GM12878 (cell line): ENCODE results near the gene CLN6. TPM values are rescaled to one million over a fixed set of nuclear protein-coding genes. Genes with fewer than 3 reads are reported as not detected.

Experiments
- ATAC-seq: fragments of 200-7000 bp; cut with Tn5 transposase; 3 replicates; pipeline ENCODE4 v1.9.1; 2020; ENCODE audit warnings: mild to moderate bottlenecking, moderate library complexity
- BruUV-seq: library from RNA; stranded (reverse); fragments of 400-500 nt; replicated peaks from 2 replicates; lab custom pipeline; 2021; lab: Mats Ljungman, UMichigan
- CTCF ChIA-PET: fragments of 300-600 bp; sonication (Branson Sonifier 250); formaldehyde crosslinking; extraction: SDS; loops from one replicate; lab custom pipeline; 2021; ENCODE audit warnings: inconsistent platforms; lab: Yijun Ruan, JAX
- POLR2A ChIA-PET: fragments of 350-600 bp; formaldehyde crosslinking; extraction: SDS; loops from one replicate; lab custom pipeline; 2021; ENCODE audit warnings: inconsistent platforms; lab: Charles Lee
- RAD21 ChIA-PET: fragments of 300-600 bp; sonication (Branson Sonifier 250); formaldehyde crosslinking; loops from one replicate; lab custom pipeline; 2023; ENCODE audit warnings: antibody characterized with exemption; ENCODE audit not compliant: unreplicated experiment; lab: Charles Lee
- SMC1A ChIA-PET: fragments of 300-600 bp; sonication (Branson Sonifier 250); formaldehyde crosslinking; loops from one replicate; lab custom pipeline; 2023; ENCODE audit not compliant: unreplicated experiment, uncharacterized antibody; lab: Charles Lee
- DNase-seq: peaks from one replicate; pipeline ENCODE4 v3.0.0-alpha.2; 2011; ENCODE audit warnings: low read depth, low spot score
- FAIRE-seq: peaks from 3 replicates; lab custom pipeline; 2011; peaks lifted over from hg19 to GRCh38; lab: Jason Lieb, UNC
- H2AFZ ChIP-seq: 2 replicates; pipeline ENCODE4 v1.6.0; 2011; ENCODE audit warnings: low read depth, low read length, control low read depth; ENCODE audit not compliant: control insufficient read depth
- H3K27ac ChIP-seq: 2 replicates; pipeline ENCODE4 v1.5.1; 2011; ENCODE audit warnings: control low read depth; ENCODE audit not compliant: control insufficient read depth, insufficient read depth
- H3K27me3 ChIP-seq, 2 experiments: replicated peaks in 1 of 2; 2 replicates each; pipeline versions ENCODE4 v1.6.0 to v1.6.1; 2011; ENCODE audit warnings: low read length in 1 of 2; ENCODE audit not compliant: control insufficient read depth in 2 of 2, insufficient read depth in 2 of 2
- H3K36me3 ChIP-seq, 2 experiments: 2 replicates each; pipeline ENCODE4 v1.5.1; 2011; ENCODE audit warnings: low read length in 1 of 2; ENCODE audit not compliant: control insufficient read depth in 2 of 2, insufficient read depth in 2 of 2
- H3K4me1 ChIP-seq: 2 replicates; pipeline ENCODE4 v1.6.1; 2011; ENCODE audit warnings: mild to moderate bottlenecking, low read length, moderate library complexity, mixed read lengths; ENCODE audit not compliant: control insufficient read depth, insufficient read depth
- H3K4me2 ChIP-seq: 2 replicates; pipeline ENCODE4 v1.6.0; 2011; ENCODE audit warnings: control low read depth; ENCODE audit not compliant: control insufficient read depth, insufficient read depth
- H3K4me3 ChIP-seq: fragments of 200-600 bp; sonication (generic); 2 replicates; pipeline ENCODE4 v1.5.1; 2016
- H3K79me2 ChIP-seq: 2 replicates; pipeline ENCODE4 v1.6.0; 2011; ENCODE audit warnings: low read length; ENCODE audit not compliant: control insufficient read depth, insufficient read depth
- H3K9ac ChIP-seq: 2 replicates; pipeline ENCODE4 v1.8.0; 2011; ENCODE audit warnings: low read length, control low read depth, mixed read lengths; ENCODE audit not compliant: control insufficient read depth, insufficient read depth
- H3K9me3 ChIP-seq: replicated peaks from 3 replicates; pipeline ENCODE4 v1.5.1; 2011; ENCODE audit warnings: mild to moderate bottlenecking, low read length; ENCODE audit not compliant: control insufficient read depth, insufficient read depth
- H4K20me1 ChIP-seq: 2 replicates; pipeline ENCODE4 v1.6.0; 2011; ENCODE audit not compliant: control insufficient read depth, insufficient read depth
- CBX3 ChIP-seq: fragments of 200-600 bp; sonication (generic); IDR thresholded peaks from 2 replicates; pipeline ENCODE4 v1.6.1; 2016; ENCODE audit warnings: low read depth, borderline replicate concordance
- HSF1 ChIP-seq: fragments of 150-350 bp; IDR thresholded peaks from 2 replicates; pipeline ENCODE4 v1.6.1; 2014; ENCODE audit warnings: mild to moderate bottlenecking, low read depth, low read length
- MEF2B ChIP-seq: fragments of 450-650 bp; IDR thresholded peaks from 2 replicates; pipeline ENCODE4 v1.6.1; 2018; ENCODE audit warnings: mild to moderate bottlenecking, moderate library complexity; ENCODE audit not compliant: partially characterized antibody, poor library complexity, severe bottlenecking
- RUNX3 ChIP-seq: IDR thresholded peaks from 2 replicates; pipeline ENCODE4 v1.6.1; 2012; ENCODE audit warnings: low read length, inconsistent platforms
- SP1 ChIP-seq: IDR thresholded peaks from one replicate; pipeline ENCODE4 v1.6.1; 2011; ENCODE audit warnings: low read depth, low read length
- ZBTB33 ChIP-seq: fragments of 450-650 bp; IDR thresholded peaks from 2 replicates; pipeline ENCODE4 v1.6.1; 2017; ENCODE audit warnings: mild to moderate bottlenecking
- WGBS: methylation state at CpG from one replicate; pipeline ENCODE4 v1.1.6; 2016; ENCODE audit warnings: low lambda C conversion rate; ENCODE audit not compliant: insufficient replicate concordance, insufficient coverage; ENCODE audit errors: missing lambda C conversion rate; 5-methylcytosine and 5-hydroxymethylcytosine counted together
- in situ Hi-C: fragments of 300-500 bp; cut with MboI; formaldehyde crosslinking; loops from 9 replicates; pipeline ENCODE4 v1.14.3; 2018; ENCODE audit warnings: mixed read lengths
- intact Hi-C: fragments of 100-400 bp; cut with micrococcal nuclease; formaldehyde crosslinking; loops from one replicate; pipeline ENCODE4 v1.14.2; 2022; ENCODE audit not compliant: unreplicated experiment
- polyA plus RNA-seq, 11 experiments: library from polyadenylated mRNA; depleted of rRNA in 4 of 11; unstranded in 6 of 11; stranded (reverse) in 5 of 11; fragments of >200 nt; fragmentation: Nextera tagmentation in 4 of 11; fragmentation: Illumina TruSeq in 1 of 11; extraction: Ambion mirVana in 4 of 11; extraction: Trizol in 1 of 11; gene quantifications; 1 replicate in 1 of 11; 2 replicates in 10 of 11; pipeline versions ENCODE4 v1.2.1 to v1.2.3, GENCODE V29; 2011 to 2016; ENCODE audit warnings: inconsistent platforms in 2 of 11, missing spikeins in 2 of 11, low read depth in 1 of 11
- total RNA-seq, 4 experiments: library from RNA; depleted of rRNA in 3 of 4; stranded (reverse); fragments of >200 nt in 3 of 4; fragmentation: Illumina TruSeq in 1 of 4; extraction: Trizol in 1 of 4; gene quantifications; 2 replicates each; pipeline versions ENCODE4 v1.2.1 to v1.2.3, GENCODE V29; 2013 to 2021

The CLN6 gene
- total and polyA plus RNA-seq, 10 of the 15 experiments (the other 5 are each of a cell fraction or from before 2014, with no cell fraction given), result 0.74 to 69.0 (median 30.3) TPM

DNA sequence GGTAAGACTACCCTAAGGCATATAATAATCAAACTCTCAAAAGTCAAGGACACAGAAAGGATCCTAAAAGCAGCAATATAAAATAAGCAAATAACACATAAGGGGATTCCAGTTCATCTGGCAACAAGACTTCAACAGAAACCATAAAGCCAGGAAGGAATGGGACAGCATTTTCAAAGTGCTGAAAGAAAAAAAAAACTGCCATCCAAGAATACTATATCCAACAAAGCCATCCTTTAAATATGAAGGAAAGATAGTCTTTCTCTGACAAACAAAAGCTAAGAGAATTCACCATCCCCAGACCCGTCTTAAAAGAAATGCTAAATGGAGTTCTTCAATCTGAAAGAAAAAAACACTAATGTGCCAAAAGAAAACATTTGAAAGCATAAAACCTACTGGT is 14.7 kb upstream of the CLN6 start:
- in situ Hi-C loops (no loop called here), intact Hi-C loops (no loop called here)
- no peaks in the 10 kb centered on the region for H3K79me2 ChIP-seq
- H3K4me2 ChIP-seq, result no peak overlapping the region
- no TSS peak for BruUV-seq
- FAIRE-seq (no peak), DNase-seq (no peak), ATAC-seq (no peak)
- no peak overlapping the region for H3K27ac ChIP-seq
- POLR2A ChIA-PET, result no interaction called here
- no peak for TF ChIP-seq SP1
- TF ChIP-seq ZBTB33, result no peak
- no peak for TF ChIP-seq CBX3
- TF ChIP-seq MEF2B, result no peak
- no peak for TF ChIP-seq RUNX3
- TF ChIP-seq HSF1, result no peak
- H3K27me3 ChIP-seq, result no peaks in the 10 kb centered on the region
- no peaks in the 10 kb centered on the region; the same call in 1 of the 3 replicates for H3K9me3 ChIP-seq
- SMC1A ChIA-PET, result interaction anchor here (1.0 kb wide), 1 partner anchor 9 kb away, joined by 3 read pairs; no protein-coding TSS in a partner anchor
- H3K36me3 ChIP-seq, result no peaks in the 10 kb centered on the region
- WGBS, result 83% methylated on average over 1 of the region's 1 CpG
- no peak overlapping the region for H2AFZ ChIP-seq
- no peaks in the 10 kb centered on the region for H3K4me1 ChIP-seq
- H3K4me3 ChIP-seq, result no peak overlapping the region
- no peaks in the 10 kb centered on the region for H4K20me1 ChIP-seq
- H3K9ac ChIP-seq, result no peak overlapping the region
- RAD21 ChIA-PET, result no interaction called here
- CTCF ChIA-PET, result interaction anchor here (2.6 kb wide), 1 partner anchor 9 kb away, joined by 11 read pairs; no protein-coding TSS in a partner anchor
